A549 treated with ZK216348 at 1 μM for 4 hours (cell line): ENCODE measurements around the gene SIGLEC11. TPM values are rescaled to one million over a fixed set of nuclear protein-coding genes. Genes with fewer than 3 reads are reported as not detected.

ENCODE experiments used
- total RNA-seq: library from RNA; stranded (reverse); fragments of 200-300 nt; extraction: Qiagen RNA extraction; gene quantifications from 5 replicates; pipeline ENCODE4 v1.2.3, GENCODE V29; 2022; ENCODE audit warnings: low read depth

Gene SIGLEC11, protein sequence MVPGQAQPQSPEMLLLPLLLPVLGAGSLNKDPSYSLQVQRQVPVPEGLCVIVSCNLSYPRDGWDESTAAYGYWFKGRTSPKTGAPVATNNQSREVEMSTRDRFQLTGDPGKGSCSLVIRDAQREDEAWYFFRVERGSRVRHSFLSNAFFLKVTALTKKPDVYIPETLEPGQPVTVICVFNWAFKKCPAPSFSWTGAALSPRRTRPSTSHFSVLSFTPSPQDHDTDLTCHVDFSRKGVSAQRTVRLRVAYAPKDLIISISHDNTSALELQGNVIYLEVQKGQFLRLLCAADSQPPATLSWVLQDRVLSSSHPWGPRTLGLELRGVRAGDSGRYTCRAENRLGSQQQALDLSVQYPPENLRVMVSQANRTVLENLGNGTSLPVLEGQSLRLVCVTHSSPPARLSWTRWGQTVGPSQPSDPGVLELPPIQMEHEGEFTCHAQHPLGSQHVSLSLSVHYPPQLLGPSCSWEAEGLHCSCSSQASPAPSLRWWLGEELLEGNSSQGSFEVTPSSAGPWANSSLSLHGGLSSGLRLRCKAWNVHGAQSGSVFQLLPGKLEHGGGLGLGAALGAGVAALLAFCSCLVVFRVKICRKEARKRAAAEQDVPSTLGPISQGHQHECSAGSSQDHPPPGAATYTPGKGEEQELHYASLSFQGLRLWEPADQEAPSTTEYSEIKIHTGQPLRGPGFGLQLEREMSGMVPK
- 0.08 TPM in 1 of 5 replicates, not detected in the others for total RNA-seq

GRCh38 chr19:49960980-49961379 lies at the start of gene SIGLEC11:
Gene SIGLEC11 (minus strand): TSS chr19:49961172. CDS start chr19:49961081, 91 bp downstream.

DNA sequence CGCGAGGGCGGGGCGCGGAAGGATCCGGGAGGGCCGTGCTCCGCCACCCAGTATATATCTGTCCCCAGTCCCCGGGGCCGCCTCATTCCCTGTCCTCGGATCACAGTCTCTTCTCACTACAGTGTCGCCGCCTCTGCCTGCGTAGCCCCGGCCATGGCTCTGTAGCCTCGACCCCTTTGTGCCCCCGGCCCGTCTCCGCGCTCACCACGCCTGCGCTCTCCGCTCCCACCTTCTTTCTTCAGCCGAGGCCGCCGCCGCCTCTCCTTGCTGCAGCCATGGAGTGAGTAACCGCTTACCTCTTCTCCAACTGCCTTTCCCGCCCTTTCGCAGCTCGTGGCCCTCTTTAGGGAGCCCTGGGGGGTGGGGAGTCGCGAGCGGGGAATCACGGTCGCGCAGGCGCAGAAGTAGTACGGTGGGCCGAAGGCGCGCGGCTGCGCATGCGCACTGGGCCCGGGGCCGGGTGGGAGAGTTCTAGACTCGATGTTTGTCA lies 31.8 kb downstream of the SIGLEC11 start, which contains the start of the genes ATF5 and NUP62:
TSS of gene ATF5 (plus strand) at position 85 of the 490 bp plus-strand sequence. CDS start 1,646 bp downstream, outside the sequence.
TSS of gene NUP62 (minus strand) at position 384 of the 490 bp plus-strand sequence. CDS start 19,697 bp downstream, outside the sequence.

Other genes starting within 250 kb of the SIGLEC11 start
- gene TSKS, start 197.9 kb downstream of the SIGLEC11 start, total RNA-seq: not detected in 5 replicates
- gene AP2A1, start 194.2 kb downstream of the SIGLEC11 start, total RNA-seq: 31.7 to 63.3 TPM (median 57.1 TPM) in 5 replicates
- gene FUZ, start 147.9 kb downstream of the SIGLEC11 start, total RNA-seq: 9.3 to 17.9 TPM (median 15.0 TPM) in 5 replicates
- 39.7 to 74.7 TPM (median 67.0 TPM) in 5 replicates for gene MED25, start 142.9 kb downstream of the SIGLEC11 start, total RNA-seq
- gene PTOV1, start 110.0 kb downstream of the SIGLEC11 start, total RNA-seq: 98.8 to 160 TPM (median 149 TPM) in 5 replicates
- gene PNKP, start 93.6 kb downstream of the SIGLEC11 start, total RNA-seq: 30.8 to 60.9 TPM (median 51.4 TPM) in 5 replicates
- 64.4 to 121 TPM (median 114 TPM) in 5 replicates for gene AKT1S1, start 83.8 kb downstream of the SIGLEC11 start, total RNA-seq
- 16.6 to 25.0 TPM (median 22.9 TPM) in 5 replicates for gene TBC1D17, start 83.5 kb downstream of the SIGLEC11 start, total RNA-seq
- 0.19 to 0.88 TPM (median 0.64 TPM) in 5 replicates for gene IL4I1, start 64.3 kb downstream of the SIGLEC11 start, total RNA-seq
- 40.4 to 59.5 TPM (median 52.8 TPM) in 5 replicates for gene ATF5, start 32.0 kb downstream of the SIGLEC11 start, total RNA-seq
- gene NUP62, start 31.7 kb downstream of the SIGLEC11 start, total RNA-seq: 60.3 to 101 TPM (median 94.7 TPM) in 5 replicates
- gene VRK3, start 64.2 kb upstream of the SIGLEC11 start, total RNA-seq: 33.0 to 41.1 TPM (median 38.8 TPM) in 5 replicates
- 7.7 to 12.9 TPM (median 10.6 TPM) in 5 replicates for gene ZNF473, start 64.8 kb upstream of the SIGLEC11 start, total RNA-seq
- gene IZUMO2, start 202.1 kb upstream of the SIGLEC11 start, total RNA-seq: not detected in 5 replicates
- gene MYH14, start 242.4 kb upstream of the SIGLEC11 start, total RNA-seq: 4.0 to 7.5 TPM (median 6.7 TPM) in 5 replicates